VCaP (cell line): ENCODE measurements around the gene ARHGEF17.

ENCODE experiments used
- H3K27ac ChIP-seq: fragments of 450-650 bp; 2 replicates; pipeline ENCODE4 v1.5.1; 2017
- CTCF ChIP-seq: fragments of 450-650 bp; conservative IDR thresholded peaks from 2 replicates; pipeline ENCODE4 v1.5.1; 2017; ENCODE audit warnings: mild to moderate bottlenecking, moderate library complexity

The ARHGEF17 gene

GRCh38 chr11:73333640-73334383, 25.7 kb downstream of the ARHGEF17 start:
- TF ChIP-seq CTCF, result no peak
- H3K27ac ChIP-seq, result no peak overlapping the region

GRCh38 chr11:73334384-73335203, 26.5 kb downstream of the ARHGEF17 start:
- no peak for TF ChIP-seq CTCF
- peak overlapping the region; percentile 4; the same call in 1 of the 2 replicates for H3K27ac ChIP-seq

GRCh38 chr11:73335204-73335923, 27.3 kb downstream of the ARHGEF17 start:
- TF ChIP-seq CTCF, result peak; percentile 99
- H3K27ac ChIP-seq, result peak overlapping the region; percentile 4; the same call in 1 of the 2 replicates

- H3K27ac ChIP-seq, result no peak overlapping the region
- TF ChIP-seq CTCF, result no peak
These were observed 29.8 kb downstream of the ARHGEF17 start for GRCh38 chr11:73337846-73338245.

GRCh38 chr11:73338279-73338678, 30.2 kb downstream of the ARHGEF17 start:
- TF ChIP-seq CTCF, result no peak
- no peak overlapping the region for H3K27ac ChIP-seq

GRCh38 chr11:73340164-73340563, 32.1 kb downstream of the ARHGEF17 start:
- TF ChIP-seq CTCF, result no peak
- no peak overlapping the region for H3K27ac ChIP-seq

- peak; percentile 55 for TF ChIP-seq CTCF
- peak overlapping the region; percentile 66 for H3K27ac ChIP-seq
These were observed 34.6 kb downstream of the ARHGEF17 start for GRCh38 chr11:73342633-73343032.
